SHP77 treated with DMSO at 0.1 percent for 48 hours (cell line): Measurements from ENCODE around the gene PHF21A.
"Not testable (repeated sequence)": the region's sequence is repeated elsewhere in the genome, so short reads cannot be mapped to it uniquely, and the experiment has no call there.

Experiments used
- DNase-seq: peaks from one replicate; lab custom pipeline; 2025; lab: John Stamatoyannopoulos, UW

Gene PHF21A

DNA sequence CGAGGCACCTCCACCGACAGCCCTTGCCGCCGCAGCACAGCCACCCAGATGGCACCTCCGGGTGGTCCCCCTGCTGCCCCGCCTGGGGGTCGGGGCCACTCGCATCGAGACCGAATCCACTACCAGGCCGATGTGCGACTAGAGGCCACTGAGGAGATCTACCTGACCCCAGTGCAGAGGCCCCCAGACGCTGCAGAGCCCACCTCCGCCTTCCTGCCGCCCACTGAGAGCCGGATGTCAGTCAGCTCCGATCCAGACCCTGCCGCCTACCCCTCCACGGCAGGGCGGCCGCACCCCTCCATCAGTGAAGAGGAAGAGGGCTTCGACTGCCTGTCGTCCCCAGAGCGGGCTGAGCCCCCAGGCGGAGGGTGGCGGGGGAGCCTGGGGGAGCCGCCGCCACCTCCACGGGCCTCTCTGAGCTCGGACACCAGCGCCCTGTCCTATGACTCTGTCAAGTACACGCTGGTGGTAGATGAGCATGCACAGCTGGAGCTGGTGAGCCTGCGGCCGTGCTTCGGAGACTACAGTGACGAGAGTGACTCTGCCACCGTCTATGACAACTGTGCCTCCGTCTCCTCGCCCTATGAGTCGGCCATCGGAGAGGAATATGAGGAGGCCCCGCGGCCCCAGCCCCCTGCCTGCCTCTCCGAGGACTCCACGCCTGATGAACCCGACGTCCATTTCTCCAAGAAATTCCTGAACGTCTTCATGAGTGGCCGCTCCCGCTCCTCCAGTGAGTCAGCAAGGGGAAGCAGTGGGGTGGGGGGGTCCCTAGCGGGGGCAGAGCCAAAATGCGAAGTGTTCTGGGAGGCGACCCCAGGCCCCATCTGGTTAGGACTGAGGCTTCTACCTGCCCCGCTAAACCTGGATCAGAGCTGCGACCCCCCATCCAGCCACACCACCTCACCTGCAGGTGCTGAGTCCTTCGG is 218.5 kb downstream of the PHF21A start:
- DNase-seq, result no peak

DNA sequence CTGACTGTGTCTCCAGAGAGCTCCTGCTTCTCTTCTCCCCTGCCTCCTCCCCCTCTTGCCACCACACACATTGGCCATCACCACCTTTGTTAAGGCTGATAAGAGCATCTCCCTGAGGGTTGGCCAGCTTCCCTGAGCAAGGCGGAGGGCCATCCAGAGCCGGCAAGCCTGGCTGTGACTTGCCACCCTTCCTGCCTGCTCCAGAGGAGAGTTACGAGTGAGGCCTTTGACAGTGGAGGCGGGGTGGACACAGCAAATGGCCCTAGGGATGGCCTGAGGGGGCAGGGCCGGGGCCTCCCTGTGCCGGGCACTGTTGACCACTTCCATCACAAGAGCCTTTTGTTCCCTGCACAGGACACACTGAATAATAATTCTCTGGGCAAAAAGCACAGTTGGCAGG is 219.6 kb downstream of the PHF21A start:
- no peak for DNase-seq

DNA sequence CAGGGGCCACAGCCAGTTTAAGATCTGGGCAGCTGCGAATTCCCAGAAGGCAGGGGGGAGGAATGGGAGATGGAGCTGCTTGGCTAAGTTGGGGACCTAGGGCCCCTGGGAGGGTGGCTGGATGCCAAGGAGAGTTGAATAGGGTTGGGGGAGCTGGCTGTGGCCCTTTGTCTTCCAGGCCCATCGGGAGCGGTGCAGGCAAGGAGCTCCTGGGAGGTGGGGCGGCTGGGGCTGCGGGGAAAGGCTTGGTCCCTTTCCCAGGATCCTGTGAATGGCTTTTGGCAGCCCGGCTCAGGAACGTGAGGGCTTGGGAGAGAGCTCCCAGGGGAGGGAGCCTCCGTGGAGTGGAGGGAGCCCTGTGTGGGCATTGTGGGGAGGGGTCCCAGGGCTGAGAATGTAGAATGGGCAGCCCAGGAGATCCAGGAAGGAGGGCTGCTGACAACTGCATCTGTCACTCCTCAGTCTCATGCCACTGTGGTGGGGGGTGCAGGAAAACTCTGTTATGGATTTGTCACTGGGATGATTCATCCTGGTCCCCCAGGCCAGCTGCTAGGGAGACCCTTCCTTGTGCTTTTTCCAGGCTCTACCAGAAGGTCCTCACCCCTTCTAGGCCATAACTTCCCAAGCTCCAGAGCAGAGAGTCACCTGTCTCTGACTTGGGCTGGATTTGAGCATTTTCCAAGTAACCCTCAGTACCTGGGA is 220.2 kb downstream of the PHF21A start:
- DNase-seq, result no peak

DNA sequence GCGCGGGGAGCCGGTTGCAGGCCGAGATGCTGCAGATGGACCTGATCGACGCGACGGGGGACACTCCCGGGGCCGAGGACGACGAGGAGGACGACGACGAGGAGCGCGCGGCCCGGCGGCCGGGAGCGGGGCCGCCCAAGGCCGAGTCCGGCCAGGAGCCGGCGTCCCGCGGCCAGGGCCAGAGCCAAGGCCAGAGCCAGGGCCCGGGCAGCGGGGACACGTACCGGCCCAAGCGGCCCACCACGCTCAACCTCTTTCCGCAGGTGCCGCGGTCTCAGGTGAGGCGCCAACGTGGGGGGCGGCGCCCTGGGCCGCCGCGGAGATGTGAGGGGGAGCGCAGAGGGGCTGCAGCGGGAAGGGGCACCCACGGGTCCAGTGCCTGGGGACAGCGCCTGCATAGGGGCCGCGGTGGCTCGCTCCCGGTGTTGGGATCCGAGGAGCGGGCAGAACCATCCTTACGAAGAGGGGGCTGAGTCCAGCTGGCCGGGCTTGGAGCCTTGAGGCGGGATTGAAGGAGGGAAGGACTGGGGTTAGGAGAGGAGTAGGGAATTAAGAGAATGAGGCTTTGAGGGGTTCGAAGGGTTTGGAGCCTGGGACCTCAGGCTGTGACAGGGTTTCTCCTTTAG is 221.0 kb downstream of the PHF21A start:
- DNase-seq, result not testable (repeated sequence)

DNA sequence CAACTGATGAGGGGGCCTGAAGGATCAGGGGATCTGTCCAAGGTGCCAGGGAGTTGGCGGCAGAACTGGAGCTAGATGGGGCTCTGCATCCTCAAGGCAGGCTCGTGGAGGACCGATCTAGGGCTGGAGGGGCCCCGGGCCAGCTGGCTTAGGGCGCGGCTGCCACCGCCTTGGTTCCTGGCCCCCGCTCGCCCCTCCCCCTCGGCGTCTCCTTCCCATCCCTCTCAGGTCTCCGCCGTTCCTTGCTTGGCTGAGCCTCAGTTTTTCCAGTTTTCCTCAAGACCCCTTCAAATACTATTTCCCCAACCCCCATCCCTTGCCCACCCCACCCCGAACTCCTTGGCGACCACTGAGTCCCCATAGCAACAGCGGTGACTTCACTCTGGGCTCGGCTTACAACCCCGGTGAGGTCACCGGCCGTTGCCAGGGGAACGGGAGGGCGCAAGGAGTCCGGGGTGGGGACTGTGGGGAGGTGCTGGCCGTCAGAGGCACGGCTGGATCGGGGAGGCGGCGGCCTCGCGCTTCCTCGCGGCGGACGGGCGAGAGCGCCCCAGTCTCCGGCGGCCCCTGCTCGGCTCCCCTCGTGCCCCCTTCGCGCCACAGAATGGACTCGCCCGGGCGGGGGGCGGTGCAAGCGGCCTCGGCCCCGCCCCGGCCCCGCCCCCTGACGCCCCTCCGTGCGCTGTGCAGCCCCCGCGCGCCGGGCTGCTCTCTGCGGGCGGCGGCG is 221.6 kb downstream of the PHF21A start:
- DNase-seq, result peak; percentile 86

DNA sequence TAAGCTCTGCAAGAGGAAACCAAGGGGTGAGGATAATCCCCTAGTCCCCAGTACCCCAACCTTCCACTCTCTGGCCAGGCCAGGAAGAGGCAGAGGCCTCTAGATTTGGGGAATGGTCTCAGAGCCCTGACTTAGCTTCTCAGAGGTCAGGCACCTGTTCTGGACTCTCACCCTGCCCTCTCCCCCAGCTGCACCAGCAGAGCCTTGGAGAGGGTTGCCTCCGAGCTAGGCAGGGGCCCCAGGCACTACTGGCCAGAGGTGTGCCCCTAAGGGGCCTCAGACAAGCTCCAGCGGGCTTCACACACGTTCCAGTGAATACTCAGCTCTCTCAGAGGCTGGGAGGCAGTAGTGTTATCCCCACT is 222.2 kb downstream of the PHF21A start:
- no peak for DNase-seq

DNA sequence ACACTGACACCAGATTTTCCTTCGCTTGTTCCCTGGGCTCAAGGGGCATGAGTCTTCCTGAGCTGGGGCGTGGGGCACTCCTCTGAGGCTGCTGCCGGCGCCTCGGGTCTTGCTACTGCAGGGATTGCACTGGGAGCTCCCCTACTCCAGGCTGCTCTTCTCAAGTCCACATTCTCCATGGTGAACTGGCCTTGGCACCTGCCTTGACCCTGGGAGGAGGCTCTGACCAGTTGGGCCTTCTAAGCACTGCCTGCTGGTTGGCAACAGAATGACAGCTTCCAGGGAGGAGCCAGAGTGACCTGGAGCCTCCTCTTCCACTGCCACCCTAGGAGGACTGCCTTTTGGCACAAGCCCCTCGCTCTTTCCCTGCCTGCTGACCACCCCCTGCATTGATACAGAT is 223.7 kb downstream of the PHF21A start:
- peak; percentile 3 for DNase-seq

DNA sequence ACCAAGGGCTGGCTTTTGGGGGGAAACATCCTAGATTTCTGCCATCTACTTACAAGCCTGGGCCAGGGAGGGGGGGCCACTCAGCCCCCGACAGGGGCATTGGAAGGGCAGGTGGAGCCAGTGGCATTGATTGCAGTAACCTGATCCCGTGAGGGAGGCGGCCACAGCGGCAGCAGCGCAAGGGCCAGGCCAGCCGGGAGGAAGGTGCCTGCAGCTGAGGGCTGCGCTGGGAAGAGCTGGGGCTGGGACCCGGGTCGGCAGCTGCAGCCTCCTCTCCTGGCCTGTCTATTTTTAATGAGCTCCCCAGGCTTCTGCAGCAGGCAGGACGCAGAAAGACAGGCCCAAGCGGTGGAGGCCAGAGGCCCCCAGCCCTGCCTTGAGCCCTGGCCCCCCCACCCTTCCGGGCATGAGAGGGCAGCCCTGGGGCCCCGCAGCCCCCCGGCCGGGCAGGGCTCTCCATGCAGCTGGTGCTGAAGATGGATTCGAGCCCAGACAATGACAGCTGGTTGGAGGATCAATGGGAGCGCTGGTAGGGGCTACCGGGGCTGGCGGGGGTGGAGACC is 224.8 kb downstream of the PHF21A start:
- DNase-seq, result peak; percentile 82

DNA sequence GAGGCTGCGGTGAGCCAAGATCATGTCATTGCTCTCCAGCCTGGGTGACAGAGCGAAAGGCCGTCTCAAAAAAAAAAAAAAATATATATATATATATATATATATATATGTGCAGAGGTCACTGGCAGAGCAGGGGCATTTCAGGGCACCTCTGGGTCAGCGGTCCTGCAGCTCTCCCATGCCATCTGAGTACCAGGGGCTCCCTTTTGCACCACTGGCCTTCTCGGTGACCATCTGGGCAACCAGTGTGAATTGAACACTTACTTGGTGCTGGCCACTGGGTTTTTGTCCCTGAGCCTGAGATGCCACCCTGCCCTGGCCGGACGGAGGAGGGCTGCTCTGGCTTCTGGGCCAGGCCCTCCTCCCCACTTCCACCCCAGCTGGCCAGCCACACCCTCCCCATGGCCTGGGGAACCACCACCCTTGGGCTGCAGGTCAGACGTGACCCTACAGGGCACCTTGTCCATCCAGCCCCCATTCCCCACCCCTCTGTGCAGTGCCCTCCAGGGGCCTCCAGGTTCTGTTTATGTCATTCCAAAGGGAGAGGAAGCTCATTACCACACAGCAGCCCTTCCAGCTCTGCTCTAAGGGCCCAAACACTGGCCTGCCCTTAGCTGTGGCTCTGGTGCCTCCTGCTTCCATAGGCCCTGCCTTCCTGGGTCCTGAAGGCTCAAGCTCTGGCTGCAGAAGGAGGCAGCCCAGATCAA is 225.5 kb downstream of the PHF21A start:
- peak; percentile 6 for DNase-seq

DNA sequence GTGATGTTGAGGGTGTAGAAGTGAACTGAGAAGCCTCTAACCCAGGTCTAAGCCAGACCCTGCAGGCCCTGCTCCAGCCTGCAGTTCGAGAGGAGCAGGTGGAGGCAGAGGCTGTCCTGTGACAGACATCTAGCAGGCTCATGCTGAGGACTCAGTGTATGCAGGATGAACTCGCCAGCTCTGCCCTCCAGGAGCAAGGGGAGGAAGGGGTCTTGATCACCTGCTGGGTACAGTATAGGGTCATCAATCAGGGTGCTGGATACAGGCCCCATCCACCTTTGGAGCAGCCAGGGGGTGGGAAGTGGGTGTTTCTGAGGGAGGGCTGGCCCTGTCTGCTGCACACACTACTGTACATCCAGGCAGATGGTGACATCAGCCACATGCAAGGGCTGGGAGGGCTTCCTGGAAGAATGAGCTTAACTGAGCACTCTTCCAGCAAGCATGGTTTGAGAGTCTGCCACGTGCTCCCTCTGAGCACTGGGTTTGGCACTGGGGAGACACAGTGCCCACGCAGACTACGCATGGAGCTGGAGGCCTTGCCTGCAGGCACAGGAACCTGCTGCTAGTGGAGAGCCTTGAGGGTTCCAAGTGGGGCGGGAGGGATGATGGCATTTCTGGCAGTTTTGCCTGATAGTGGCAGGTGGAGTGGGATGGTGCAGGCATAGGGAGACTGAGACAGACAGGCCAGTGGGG is 226.6 kb downstream of the PHF21A start:
- DNase-seq, result peak; percentile 40

DNA sequence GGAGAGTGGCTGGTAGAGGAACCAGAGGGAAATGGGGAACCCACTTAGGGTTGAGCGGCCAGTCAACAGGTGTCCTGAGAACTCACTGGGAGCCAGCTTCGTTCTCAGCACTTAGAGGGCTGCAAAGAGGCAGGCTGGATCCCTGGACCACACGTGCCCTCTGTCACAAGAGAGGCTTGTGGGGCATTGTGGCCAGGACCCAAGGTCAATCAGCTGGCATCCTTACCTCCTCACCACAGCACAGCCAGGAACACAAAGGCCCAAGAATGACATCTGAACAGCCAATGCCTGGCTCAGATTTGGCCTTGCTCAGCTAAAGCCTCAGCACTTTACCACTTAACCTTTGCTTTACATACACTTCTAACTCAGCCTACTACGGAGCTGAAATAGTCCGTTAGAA is 228.4 kb downstream of the PHF21A start:
- DNase-seq, result no peak

DNA sequence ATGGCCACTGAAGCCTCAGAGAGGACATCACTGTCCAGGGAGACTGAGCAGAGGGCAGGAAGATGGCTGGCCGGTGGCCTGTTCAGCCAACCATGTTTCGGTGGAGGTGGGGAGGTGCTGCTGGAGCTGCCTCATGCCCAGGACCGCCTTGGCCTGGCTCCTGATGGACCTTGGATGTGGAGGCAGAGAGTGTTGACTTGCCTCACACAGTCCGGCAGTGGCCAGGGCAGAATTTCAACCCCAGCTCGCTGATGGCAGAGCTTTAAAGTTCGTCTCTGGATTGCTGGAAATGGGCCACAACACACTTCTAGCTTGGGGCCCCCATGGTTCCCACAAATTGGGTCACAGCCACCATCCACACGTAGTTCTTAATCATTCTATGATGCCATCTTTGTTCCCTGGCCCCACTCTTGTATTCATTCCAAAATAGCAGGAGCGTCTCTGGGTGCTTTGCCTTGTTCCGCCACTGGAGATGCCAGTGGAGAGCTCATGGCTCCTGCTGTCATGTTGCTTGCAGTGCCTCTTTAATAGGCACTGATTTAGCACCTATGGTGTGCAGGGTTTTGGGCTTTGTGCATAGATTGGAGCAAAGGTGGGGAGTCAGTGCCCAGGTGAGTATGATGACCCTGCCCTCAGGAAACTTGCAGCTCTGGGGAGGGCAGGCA is 230.2 kb downstream of the PHF21A start:
- no peak for DNase-seq

DNA sequence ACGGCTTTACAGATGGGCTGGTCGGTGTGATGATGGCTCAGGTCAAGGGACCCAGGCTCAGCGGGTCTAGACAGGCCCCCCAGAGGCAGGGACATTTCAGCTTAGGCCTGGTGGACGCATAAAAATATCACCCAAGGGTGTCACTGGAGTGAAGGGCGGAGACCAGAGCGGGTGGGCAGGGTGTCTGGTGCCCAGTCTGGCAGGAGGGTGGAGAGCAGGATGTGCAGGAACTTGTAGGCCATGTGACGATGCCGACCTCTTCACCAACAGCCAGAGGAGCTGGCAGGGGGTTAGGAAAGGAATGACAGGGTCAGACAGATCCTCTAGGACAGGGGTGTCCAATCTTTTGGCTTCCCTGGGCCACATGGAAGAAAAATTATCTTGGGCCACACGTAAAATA is 231.3 kb downstream of the PHF21A start:
- no peak for DNase-seq

DNA sequence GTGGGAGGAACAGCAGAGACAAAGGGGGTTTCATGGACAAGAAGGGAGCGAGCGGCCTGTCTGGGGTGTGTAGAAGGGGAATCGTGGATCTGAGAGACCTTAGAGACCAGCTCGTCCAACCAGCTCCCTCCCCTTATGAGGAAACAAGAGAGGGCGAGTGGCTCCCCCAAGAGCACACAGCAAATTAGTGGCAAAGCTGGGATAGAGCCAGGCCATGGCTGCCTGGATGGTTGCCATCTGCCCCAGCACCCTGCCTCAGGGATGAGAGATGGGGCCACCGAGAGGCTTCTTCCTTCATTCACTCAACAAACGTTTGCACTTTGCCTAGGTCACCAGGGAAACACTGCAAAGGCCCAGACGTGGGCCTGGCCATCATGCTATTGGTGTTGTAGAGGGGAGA is 231.7 kb downstream of the PHF21A start:
- no peak for DNase-seq

DNA sequence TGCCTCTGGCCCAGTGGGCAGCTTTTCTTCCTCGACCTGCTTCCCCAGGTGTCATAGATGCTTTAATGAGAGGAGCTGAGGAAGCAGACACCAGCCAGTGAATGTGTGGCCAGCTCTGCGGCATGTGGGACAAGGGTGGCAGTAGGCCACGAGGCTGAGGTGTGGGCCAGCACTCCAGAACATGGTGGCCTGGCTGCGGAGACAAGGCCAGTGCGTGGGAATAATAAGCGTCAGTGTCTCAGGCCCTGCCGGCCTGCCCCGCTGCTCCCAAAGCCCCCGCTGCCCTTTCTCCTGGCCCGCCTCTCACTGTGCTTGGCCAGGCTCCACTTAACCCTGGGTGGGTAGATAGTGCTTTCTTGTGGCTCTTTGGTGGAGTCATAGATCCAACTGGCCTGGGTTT is 233.7 kb downstream of the PHF21A start:
- no peak for DNase-seq

DNA sequence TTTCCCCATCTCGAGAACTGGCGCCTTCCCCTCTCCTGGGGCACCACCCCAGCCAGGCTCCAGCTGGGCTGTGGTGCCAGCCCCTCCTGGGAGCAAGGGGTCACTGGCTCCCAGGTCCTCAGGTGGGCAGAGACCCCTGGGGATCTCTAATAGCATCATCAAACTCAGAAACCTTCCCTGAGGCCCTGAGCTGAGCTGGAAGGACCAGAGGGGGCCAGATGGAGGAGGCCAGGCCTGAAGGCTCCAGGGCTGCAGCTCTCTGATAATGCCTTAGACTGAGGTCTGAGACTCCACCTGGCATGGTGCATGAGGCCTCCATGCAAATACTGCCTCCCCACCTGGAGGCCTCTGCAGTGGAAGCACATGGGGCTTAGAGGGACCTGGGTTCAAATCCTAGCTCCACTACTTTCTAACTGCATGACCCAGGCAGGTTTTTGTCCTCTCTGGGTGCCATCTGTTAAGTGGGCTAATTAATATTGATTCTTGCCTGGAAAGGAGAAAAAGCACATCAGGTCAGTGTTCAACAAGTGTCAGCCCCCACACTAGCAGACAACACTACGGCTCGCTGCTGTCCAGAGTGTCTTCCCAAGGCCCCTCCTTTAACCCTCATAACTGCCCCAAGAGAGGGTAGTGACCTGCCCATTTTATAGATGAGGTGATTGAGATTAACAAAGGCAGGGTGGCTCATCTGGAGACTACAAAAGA is 234.3 kb downstream of the PHF21A start:
- DNase-seq, result no peak

DNA sequence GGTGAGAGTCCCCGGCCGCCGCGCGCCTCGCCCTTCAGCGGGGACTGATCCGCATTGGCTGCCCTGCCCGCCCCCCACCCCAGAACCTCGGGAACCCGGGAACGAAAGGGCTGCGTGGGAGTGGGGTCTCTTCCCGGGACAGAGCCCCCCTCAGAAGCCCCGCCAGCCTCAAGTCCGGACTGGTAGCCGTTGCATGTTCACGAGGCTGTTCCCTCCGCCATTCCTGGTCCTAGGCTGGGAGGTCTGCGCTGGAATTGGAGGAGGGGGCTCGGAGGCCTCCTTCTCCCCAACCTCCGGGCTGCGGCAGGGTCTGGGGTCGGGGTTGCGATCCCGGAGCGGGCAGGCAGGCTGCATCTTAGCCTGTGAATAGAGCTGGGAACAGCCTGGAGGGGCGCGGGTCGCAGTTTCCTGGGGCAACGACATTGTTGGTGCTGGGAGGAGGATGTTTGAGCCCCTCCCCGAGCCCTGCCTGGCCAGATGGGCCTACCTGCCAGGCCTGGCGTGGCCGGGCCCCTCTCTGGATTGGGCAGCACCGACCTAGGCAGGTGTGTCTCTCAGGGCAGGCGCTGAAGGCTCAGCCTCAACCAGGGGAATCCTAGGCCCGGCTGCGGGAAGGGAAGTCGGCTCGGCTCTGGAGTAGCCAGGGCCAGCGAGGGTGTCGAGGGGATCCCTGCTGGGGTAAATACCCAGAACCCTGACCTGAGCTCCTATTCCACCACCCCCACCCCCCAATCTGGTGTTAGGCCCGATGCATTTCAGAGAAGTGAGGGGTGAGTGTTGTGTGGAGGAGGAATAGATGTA is 235.1 kb downstream of the PHF21A start:
- no peak for DNase-seq

DNA sequence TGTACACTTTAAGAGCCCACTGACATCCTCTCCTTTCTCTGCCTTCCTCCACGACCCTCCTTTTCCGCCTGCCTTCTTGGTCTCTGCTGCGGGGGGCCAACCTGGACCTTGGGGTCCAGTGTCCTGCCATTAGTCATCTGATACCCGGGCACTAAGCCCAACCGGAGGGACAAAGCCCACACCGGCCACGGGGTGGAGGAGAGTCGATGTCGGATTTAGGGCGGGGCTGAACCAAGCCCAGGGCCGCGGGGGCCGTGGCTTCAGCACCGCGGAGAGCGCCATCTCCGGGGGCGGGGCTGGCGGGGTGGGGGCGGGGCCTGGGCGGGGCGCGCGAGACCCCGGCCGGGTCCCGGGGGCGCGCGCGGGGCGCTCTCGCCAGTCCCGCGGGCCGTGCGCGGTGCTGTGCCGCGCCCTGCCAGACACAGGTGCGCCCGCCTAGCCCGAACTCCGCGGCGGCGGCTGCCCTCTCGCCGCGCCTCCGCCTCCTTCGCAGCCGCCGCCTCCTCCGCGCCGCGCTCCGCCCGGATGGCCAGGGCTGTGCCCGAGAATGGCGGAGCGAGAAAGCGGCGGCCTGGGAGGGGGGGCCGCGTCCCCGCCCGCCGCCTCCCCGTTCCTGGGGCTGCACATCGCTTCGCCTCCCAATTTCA is 235.9 kb downstream of the PHF21A start, which contains the start of gene MAPK8IP1:
Gene MAPK8IP1 (plus strand): TSS at position 378 of the 647 bp plus-strand sequence. CDS start 170 bp downstream, at position 548.
- DNase-seq, result peak; percentile 48
